ENCODE data around the gene CERKL.

CERKL gene

GRCh38 chr2:181683518-181684453 is 26.9 kb upstream of the CERKL start:
- H3K4me3 ChIP-seq (ENCODE audit: severe bottlenecking): no peak overlapping the region
- DNase-seq (ENCODE audit: low spot score): no peak

GRCh38 chr2:181682795-181683517 is 26.1 kb upstream of the CERKL start:
- no peaks in the 10 kb centered on the region for H3K9me3 ChIP-seq (ENCODE audit: severe bottlenecking)
- no peak overlapping the region for H3K27ac ChIP-seq (ENCODE audit: poor library complexity, severe bottlenecking)
- H3K4me3 ChIP-seq (ENCODE audit: severe bottlenecking): no peak overlapping the region
- no peak for DNase-seq (ENCODE audit: low spot score)
- no peak for TF ChIP-seq CTCF (IDR thresholded peaks at IDR 0.05; ENCODE audit: poor library complexity, severe bottlenecking)
- H3K4me1 ChIP-seq (ENCODE audit: insufficient read depth, poor library complexity, severe bottlenecking): no peaks in the 10 kb centered on the region
- H3K36me3 ChIP-seq (ENCODE audit: low read depth): no peaks in the 10 kb centered on the region
- H3K27me3 ChIP-seq (ENCODE audit: insufficient read depth, poor library complexity, severe bottlenecking): peaks cover 93% of the 10 kb centered on the region
- peak; percentile 11; the same call in 2 of the 3 replicates for ATAC-seq (ENCODE audit: low read depth)

More at GRCh38 chr2:181683518-181684453, 26.9 kb upstream of the CERKL start:
- no peak for TF ChIP-seq CTCF (IDR thresholded peaks at IDR 0.05; ENCODE audit: poor library complexity, severe bottlenecking)
- no peaks in the 10 kb centered on the region for H3K9me3 ChIP-seq (ENCODE audit: severe bottlenecking)
- H3K36me3 ChIP-seq (ENCODE audit: low read depth): no peaks in the 10 kb centered on the region
- no peak overlapping the region for H3K27ac ChIP-seq (ENCODE audit: poor library complexity, severe bottlenecking)
- ATAC-seq (ENCODE audit: low read depth): peak; percentile 47
- no peaks in the 10 kb centered on the region for H3K4me1 ChIP-seq (ENCODE audit: insufficient read depth, poor library complexity, severe bottlenecking)
- peaks cover 85% of the 10 kb centered on the region for H3K27me3 ChIP-seq (ENCODE audit: insufficient read depth, poor library complexity, severe bottlenecking)

GRCh38 chr2:181682026-181682789 is 25.3 kb upstream of the CERKL start:
- Histone ChIP-seq H3K4me1 (ENCODE audit: insufficient read depth, poor library complexity, severe bottlenecking) (no peaks in the 10 kb centered on the region), H3K36me3 (ENCODE audit: low read depth) (no peaks in the 10 kb centered on the region), H3K9me3 (ENCODE audit: severe bottlenecking) (no peaks in the 10 kb centered on the region), H3K27ac (ENCODE audit: poor library complexity, severe bottlenecking) (no peak overlapping the region), H3K27me3 (ENCODE audit: insufficient read depth, poor library complexity, severe bottlenecking) (peaks cover 98% of the 10 kb centered on the region), H3K4me3 (ENCODE audit: severe bottlenecking) (no peak overlapping the region)
- ATAC-seq (ENCODE audit: low read depth) (no peak), DNase-seq (ENCODE audit: low spot score) (no peak)
- no peak for TF ChIP-seq CTCF (IDR thresholded peaks at IDR 0.05; ENCODE audit: poor library complexity, severe bottlenecking)

- H3K4me1 ChIP-seq (ENCODE audit: insufficient read depth, poor library complexity, severe bottlenecking): no peaks in the 10 kb centered on the region
- H3K27me3 ChIP-seq (ENCODE audit: insufficient read depth, poor library complexity, severe bottlenecking): peaks cover 95% of the 10 kb centered on the region
- H3K9me3 ChIP-seq (ENCODE audit: severe bottlenecking): no peaks in the 10 kb centered on the region
- no peaks in the 10 kb centered on the region for H3K36me3 ChIP-seq (ENCODE audit: low read depth)
- ATAC-seq (ENCODE audit: low read depth) (no peak), DNase-seq (ENCODE audit: low spot score) (no peak)
- no peak overlapping the region for H3K4me3 ChIP-seq (ENCODE audit: severe bottlenecking)
- no peak overlapping the region for H3K27ac ChIP-seq (ENCODE audit: poor library complexity, severe bottlenecking)
- no peak for TF ChIP-seq CTCF (IDR thresholded peaks at IDR 0.05; ENCODE audit: poor library complexity, severe bottlenecking)
These were observed 24.3 kb upstream of the CERKL start for GRCh38 chr2:181680937-181681811.
